WI38 (cell line): ENCODE data around the gene IDH3B.

Experiments
- H3K4me3 ChIP-seq: 2 replicates; pipeline ENCODE4 v1.5.1; 2011; ENCODE audit warnings: low read depth, mild to moderate bottlenecking, control low read depth, low read length
- CTCF ChIP-seq: IDR thresholded peaks from 2 replicates; pipeline ENCODE4 v1.5.1; 2012; ENCODE audit warnings: low read depth, mild to moderate bottlenecking, control low read depth, low read length

IDH3B gene

DNA sequence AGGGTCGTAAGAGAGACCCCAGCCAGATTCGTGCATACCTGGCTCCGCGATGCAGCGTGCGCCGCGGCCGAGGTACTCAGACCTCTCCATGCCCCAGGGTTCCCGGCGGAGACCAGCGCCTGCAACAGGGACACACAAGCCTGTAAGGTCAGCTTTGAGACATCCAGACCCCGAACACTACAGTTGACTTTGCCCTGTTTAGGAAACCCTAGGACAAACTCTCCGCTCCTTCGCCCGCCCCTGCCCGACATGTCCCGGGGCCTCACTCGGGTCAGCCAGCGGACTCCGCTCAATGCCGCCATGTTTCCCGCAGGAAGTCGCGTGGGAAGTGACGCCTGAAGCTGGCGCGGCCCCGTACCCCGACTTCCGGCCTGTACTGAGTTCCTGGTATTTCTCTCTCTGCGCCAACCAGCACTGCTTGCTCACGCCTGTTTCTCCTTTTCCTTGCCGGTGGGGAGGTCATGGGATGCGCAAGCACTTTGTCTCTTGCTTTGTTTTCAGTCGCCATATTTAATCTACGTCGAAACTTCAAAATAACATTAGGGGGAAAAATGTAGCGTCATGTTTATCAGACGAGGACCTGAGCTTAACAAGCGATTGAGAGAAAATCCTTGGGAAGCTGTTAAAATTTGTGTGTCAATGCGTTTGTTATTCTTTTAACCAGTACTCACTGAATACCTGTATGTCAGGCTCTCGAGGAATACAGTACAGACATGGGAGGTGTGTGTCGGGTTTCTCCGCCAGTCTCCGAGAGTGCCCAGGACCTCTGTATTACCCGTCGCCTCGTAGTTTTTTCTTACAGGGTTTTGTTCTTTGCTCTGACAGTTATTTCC, at the start of gene IDH3B:
Gene IDH3B (minus strand): TSS at position 330 of the 833 bp plus-strand sequence. CDS start 28 bp downstream, at position 302.
- H3K4me3 ChIP-seq, result peak within 1 kb of the TSS; percentile 88
- no peak for TF ChIP-seq CTCF

DNA sequence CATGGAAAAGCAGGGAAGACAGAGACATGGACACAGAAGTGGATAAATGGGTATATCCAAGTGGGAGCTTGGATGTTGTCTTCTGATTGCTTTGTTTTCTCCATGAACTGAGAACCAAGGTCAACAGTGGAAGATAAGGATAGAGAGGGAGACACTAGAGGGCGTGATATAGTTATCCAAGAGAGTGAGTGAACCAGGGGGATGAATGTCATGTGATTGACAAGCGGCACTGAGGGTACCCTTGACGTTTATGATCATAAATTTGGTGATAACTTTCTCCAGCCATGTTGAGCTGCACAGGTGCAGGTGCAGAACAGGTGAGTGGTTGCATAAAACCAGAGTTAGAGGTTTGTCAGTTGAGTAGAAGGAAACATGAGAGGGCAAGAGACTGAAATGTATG, 49.3 kb upstream of the IDH3B start:
- H3K4me3 ChIP-seq, result no peak overlapping the region
- TF ChIP-seq CTCF, result no peak

- no peak for TF ChIP-seq CTCF
Observed at GRCh38 chr20:2709205-2709981, 45.4 kb upstream of the IDH3B start.

DNA sequence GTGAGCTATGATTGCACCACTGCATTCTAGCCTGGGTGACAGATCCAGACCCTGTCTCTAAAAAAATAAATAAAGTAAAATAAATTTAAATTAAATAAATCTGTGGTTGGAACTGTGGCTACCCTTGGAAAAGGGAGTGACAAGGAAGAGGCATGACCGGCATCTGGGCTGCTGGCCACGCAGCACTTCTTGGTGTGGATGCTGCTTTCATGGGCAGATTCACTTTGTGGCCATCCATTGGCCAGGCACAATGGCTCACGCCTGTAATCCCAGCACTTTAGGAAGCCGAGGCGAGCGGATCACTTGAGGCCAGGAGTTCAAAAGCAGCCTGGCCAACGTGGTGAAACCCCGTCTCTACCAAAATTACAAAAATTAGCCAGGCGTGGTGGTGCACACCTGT, 44.6 kb upstream of the IDH3B start:
- H3K4me3 ChIP-seq, result no peak overlapping the region
- TF ChIP-seq CTCF, result no peak

More at GRCh38 chr20:2709205-2709981, 45.4 kb upstream of the IDH3B start:
- no peak overlapping the region for H3K4me3 ChIP-seq

DNA sequence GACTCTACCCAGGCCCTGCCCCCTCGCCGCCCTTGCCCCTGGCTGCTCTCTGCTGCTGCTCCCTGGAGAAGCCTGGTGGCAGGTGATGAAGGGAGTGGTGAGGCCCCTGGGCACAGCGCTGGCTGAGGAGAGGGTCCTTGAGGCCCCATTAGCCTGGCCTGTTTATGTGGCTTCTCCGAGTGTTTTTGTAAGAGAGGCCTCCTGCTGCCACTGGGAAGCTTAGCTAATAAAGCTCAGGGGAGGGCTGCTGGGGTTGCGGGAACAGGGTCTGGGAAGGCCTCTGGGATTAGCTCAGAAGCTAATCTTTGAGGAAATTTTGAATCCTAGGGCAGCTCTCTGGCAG, 44.0 kb upstream of the IDH3B start:
- no peak overlapping the region for H3K4me3 ChIP-seq
- TF ChIP-seq CTCF, result no peak

DNA sequence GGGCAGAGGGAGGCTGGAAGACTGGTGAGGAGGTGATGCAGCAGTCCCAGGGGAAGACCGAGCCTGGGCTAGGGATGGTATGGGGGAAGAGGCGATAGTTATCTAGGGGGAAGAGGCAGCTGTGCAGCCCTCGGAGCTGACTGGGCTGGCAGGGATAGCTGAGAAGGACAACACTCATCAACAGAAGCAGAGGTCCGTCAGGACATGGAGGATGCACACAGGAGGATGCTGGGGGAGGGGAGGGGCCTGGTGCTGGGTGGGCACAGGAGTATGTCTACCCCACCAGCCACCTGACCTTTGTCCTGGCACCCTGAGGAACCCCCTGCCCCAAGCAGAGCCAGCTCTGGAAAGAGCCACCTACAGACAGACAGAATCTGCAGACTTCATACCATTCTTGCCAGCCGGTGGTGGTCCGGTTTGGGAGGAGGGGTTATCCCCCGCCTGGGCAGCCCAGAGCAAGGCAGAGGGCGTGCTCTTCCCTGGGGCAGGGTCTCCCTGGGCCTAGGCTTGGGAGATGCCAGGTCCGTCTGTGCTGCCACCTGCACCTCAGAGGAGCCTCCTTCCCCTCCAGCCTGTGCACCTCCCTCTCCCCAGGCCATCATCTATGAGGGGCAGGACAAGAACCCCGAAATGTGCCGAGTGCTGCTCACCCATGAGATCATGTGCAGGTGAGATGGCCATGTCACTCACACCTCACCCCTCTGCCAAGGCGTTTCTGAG, 43.5 kb upstream of the IDH3B start:
- no peak for TF ChIP-seq CTCF

More for the DNA sequence above, 43.5 kb upstream of the IDH3B start:
- H3K4me3 ChIP-seq, result no peak overlapping the region
